Mucosa of rectum (tissue), 2 donors: ENCODE data around the gene PXN.
"Not testable (repeated sequence)": the region's sequence is repeated elsewhere in the genome, so short reads cannot be mapped to it uniquely, and the experiment has no call there.

Experiments
- H3K27ac ChIP-seq, 2 donors: one replicate each; pipeline ENCODE4 v1.7.0; 2013; ENCODE audit warnings: inconsistent platforms in 2 of 2, low read depth in 2 of 2, low read length in 2 of 2
- H3K27me3 ChIP-seq, 2 donors: one replicate each; pipeline ENCODE4 v1.7.0; 2013; ENCODE audit warnings: low read length in 2 of 2; ENCODE audit not compliant: control insufficient read depth in 2 of 2, insufficient read depth in 2 of 2
- H3K36me3 ChIP-seq, 2 donors: one replicate each; pipeline ENCODE4 v1.7.0; 2013; ENCODE audit warnings: low read length in 2 of 2; ENCODE audit not compliant: control insufficient read depth in 2 of 2, insufficient read depth in 2 of 2
- H3K4me1 ChIP-seq, 2 donors: one replicate each; pipeline ENCODE4 v1.7.0; 2013; ENCODE audit warnings: low read length in 2 of 2, mild to moderate bottlenecking in 1 of 2; ENCODE audit not compliant: control insufficient read depth in 2 of 2, insufficient read depth in 2 of 2
- H3K4me3 ChIP-seq, 2 donors: one replicate each; pipeline ENCODE4 v1.7.0; 2013; ENCODE audit warnings: low read length in 2 of 2
- H3K9ac ChIP-seq, 2 donors: one replicate each; pipeline ENCODE4 v1.7.0; 2013; ENCODE audit warnings: low read length in 2 of 2, low read depth in 1 of 2, mild to moderate bottlenecking in 1 of 2
- H3K9me3 ChIP-seq, 2 donors: one replicate each; pipeline ENCODE4 v1.7.0; 2013; ENCODE audit warnings: low read length in 2 of 2; ENCODE audit not compliant: control insufficient read depth in 2 of 2
- donor health status: healthy.
- donor health status: Normal muscosa, but diverticular disease.

PXN gene

DNA sequence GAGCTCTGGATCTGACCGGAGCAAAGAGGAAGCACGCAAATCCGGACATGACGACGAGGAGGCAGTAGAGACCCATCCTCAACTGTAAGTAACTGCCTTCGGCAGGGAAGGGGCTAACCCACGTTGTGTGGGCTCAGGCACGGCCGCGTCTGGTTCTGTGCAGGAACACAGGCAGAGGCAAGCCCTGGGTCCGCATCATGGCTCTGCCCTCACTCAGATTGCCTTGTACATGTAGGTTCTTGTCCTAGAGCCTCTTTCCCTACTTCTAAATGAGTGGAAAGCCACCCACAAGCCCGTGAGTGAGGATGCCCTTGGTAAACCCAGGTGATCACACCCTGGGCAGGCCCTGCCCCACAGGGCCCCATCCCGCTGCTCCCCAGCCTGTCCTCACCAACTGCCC, 55.7 kb downstream of the PXN start:
- Histone ChIP-seq H3K27ac (no peak overlapping the region), H3K4me1 (peaks cover 5 to 15% of the 10 kb centered on the region in 2 donors), H3K36me3 (peaks cover 27 to 34% of the 10 kb centered on the region in 2 donors), H3K9me3 (no peaks in the 10 kb centered on the region), H3K27me3 (no peaks in the 10 kb centered on the region), H3K4me3 (no peak overlapping the region), H3K9ac (no peak overlapping the region)

- Histone ChIP-seq H3K4me3 (no peak overlapping the region), H3K9me3 (no peaks in the 10 kb centered on the region), H3K27me3 (no peaks in the 10 kb centered on the region), H3K9ac (no peak overlapping the region), H3K27ac (no peak overlapping the region), H3K4me1 (peaks cover 5 to 14% of the 10 kb centered on the region in 2 donors), H3K36me3 (peaks cover 6 to 10% of the 10 kb centered on the region in 2 donors)
Measured at GRCh38 chr12:120207227-120207626, 58.3 kb downstream of the PXN start.

GRCh38 chr12:120206781-120207180, 58.7 kb downstream of the PXN start:
- not testable (repeated sequence) for H3K27me3 ChIP-seq, H3K9me3 ChIP-seq, H3K36me3 ChIP-seq, H3K27ac ChIP-seq, H3K4me1 ChIP-seq, H3K9ac ChIP-seq, H3K4me3 ChIP-seq

GRCh38 chr12:120206228-120206627, 59.3 kb downstream of the PXN start:
- Histone ChIP-seq H3K9me3 (no peaks in the 10 kb centered on the region), H3K27ac (no peak overlapping the region), H3K9ac (no peak overlapping the region), H3K27me3 (no peaks in the 10 kb centered on the region), H3K36me3 (peaks cover 4 to 5% of the 10 kb centered on the region in 2 donors), H3K4me3 (no peak overlapping the region), H3K4me1 (peaks cover 5% of the 10 kb centered on the region in 2 donors)

DNA sequence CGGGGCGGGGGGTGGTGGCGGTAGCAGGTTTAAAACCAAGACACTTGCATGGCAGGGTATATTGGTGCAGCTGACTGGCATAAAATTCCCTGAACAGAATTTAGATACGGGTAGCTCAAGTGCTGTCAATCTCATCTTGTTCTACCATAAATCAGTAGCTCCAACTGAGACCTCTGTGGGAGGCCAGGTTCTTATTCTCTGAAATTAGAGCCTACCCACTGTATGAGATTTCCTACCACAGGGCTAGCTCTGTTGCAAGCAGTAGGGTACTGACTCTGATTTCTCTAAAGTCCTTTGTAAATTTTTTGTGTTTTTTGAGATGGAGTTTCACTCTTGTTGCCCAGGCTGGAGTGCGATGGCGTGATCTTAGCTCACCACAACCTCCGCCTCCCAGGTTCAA, 61.4 kb downstream of the PXN start:
- peaks cover 9 to 11% of the 10 kb centered on the region in 2 donors for H3K4me1 ChIP-seq
- no peaks in the 10 kb centered on the region for H3K27me3 ChIP-seq
- H3K9ac ChIP-seq, result no peak overlapping the region
- no peaks in the 10 kb centered on the region for H3K9me3 ChIP-seq
- peaks cover 5 to 8% of the 10 kb centered on the region in 2 donors for H3K36me3 ChIP-seq
- H3K27ac ChIP-seq, result no peak overlapping the region
- H3K4me3 ChIP-seq, result no peak overlapping the region

GRCh38 chr12:120200364-120200800, 65.1 kb downstream of the PXN start:
- Histone ChIP-seq H3K27me3 (no peaks in the 10 kb centered on the region), H3K4me1 (peaks cover 13 to 14% of the 10 kb centered on the region in 2 donors), H3K9ac (peak overlapping the region; percentile 96 to 97), H3K9me3 (no peaks in the 10 kb centered on the region), H3K36me3 (peaks cover 25 to 29% of the 10 kb centered on the region in 2 donors), H3K27ac (peak overlapping the region; percentile 84 to 86), H3K4me3 (peak overlapping the region; percentile 80 to 99)

DNA sequence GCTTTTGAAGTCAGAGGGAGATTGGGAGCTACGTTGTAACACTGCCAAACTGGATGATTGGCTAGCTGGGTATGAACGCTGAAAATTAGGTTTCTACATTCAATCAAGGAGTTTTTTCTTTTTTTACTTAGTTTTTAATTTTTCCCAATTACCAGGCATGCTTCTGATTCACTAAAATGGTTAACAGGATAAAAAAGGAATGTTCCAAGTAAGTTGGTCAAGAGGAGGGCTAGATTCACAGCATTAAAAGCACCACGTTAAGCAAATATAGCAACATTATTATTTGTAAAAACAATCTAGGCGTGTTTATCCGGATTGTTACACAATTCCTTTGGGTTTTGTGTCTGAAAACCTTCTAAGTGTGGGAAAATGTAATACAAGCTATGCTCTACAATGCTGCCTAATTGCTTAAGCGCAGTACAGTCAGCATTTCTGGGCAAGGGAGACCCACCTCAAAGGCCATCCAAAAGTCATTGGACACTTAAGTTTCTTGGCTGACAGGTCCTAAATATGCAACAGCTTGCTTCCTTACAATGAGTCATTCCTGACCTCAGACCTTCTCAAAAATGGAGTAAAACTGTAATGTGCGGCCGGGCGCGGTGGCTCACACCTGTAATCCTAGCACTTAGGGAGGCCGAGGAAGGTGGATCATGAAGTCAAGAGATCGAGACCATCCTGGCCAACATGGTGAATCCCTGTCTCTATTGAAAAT, 65.8 kb downstream of the PXN start:
- peak overlapping the region; percentile 84 to 86 for H3K27ac ChIP-seq

GRCh38 chr12:120199025-120199424, 66.5 kb downstream of the PXN start:
- H3K36me3 ChIP-seq, result peaks cover 25 to 27% of the 10 kb centered on the region in 2 donors
- peaks cover 19 to 20% of the 10 kb centered on the region in 2 donors for H3K4me1 ChIP-seq
- H3K27ac ChIP-seq, result peak overlapping the region; percentile 84 to 86
- no peaks in the 10 kb centered on the region for H3K9me3 ChIP-seq
- no peaks in the 10 kb centered on the region for H3K27me3 ChIP-seq
- H3K9ac ChIP-seq, result peak overlapping the region; percentile 28 to 97
- H3K4me3 ChIP-seq, result peak overlapping the region in 1 of 2 donors; percentile 99

More for the DNA sequence above, 65.8 kb downstream of the PXN start:
- peaks cover 19 to 20% of the 10 kb centered on the region in 2 donors for H3K4me1 ChIP-seq
- peaks cover 25 to 28% of the 10 kb centered on the region in 2 donors for H3K36me3 ChIP-seq
- H3K9ac ChIP-seq, result peak overlapping the region; percentile 47 to 97
- H3K4me3 ChIP-seq, result peak overlapping the region; percentile 80 to 99
- no peaks in the 10 kb centered on the region for H3K9me3 ChIP-seq
- no peaks in the 10 kb centered on the region for H3K27me3 ChIP-seq

DNA sequence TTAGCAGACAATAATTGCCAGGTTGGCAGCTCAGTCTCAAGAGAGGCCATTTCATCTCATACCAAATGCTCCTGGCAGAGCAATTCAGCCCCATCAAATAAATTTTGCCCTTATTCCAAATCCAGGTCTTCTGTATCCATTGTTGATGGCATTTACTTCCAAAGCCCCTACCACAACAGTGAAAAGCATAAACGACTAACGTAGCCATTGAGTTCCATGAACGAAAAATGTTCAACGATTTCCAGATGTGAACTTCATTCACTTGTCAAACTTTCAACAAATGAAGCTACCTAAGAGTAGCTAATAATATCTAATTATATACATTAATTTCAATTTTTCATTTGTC, 68.0 kb downstream of the PXN start:
- H3K4me1 ChIP-seq, result peaks cover 23 to 28% of the 10 kb centered on the region in 2 donors

DNA sequence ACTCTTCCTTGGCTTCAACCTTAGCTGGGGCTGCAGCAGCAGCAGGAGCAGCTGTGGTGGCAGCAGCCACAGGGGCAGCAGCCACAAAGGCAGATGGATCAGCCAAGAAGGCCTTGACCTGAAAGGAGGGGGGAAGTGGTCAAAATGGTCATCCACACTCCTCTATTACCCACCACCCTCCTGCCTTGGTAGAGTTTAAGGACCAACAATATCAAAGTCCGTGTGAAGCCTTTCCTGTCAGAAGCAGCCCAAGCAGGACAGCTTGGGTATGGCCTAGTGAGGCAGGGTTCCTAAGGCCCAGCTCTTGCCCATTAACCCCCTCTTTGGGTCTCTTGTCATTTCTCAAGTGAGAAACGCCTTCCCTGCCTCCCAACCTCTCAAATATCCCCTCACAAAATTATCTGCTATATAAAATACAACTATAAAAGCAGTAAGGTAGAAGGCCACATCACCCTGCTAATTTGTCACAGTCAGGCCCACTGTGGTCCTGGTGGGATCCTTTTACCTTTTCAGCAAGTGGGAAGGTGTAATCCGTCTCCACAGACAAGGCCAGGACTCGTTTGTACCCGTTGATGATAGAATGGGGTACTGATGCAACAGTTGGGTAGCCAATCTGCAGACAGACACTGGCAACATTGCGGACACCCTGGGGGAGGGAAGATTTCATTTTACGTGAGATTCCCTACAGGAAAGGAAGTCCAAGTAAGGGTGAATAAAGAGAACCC, 68.6 kb downstream of the PXN start:
- H3K9me3 ChIP-seq, H3K27ac ChIP-seq, H3K4me3 ChIP-seq, H3K27me3 ChIP-seq, H3K9ac ChIP-seq: not testable (repeated sequence)
- Histone ChIP-seq H3K36me3 (peaks cover 25 to 27% of the 10 kb centered on the region in 2 donors), H3K4me1 (peaks cover 23 to 28% of the 10 kb centered on the region in 2 donors)

More for the DNA sequence above, 68.0 kb downstream of the PXN start:
- Histone ChIP-seq H3K9ac (no peak overlapping the region), H3K27me3 (no peaks in the 10 kb centered on the region), H3K27ac (no peak overlapping the region), H3K9me3 (no peaks in the 10 kb centered on the region), H3K36me3 (peaks cover 25 to 27% of the 10 kb centered on the region in 2 donors), H3K4me3 (no peak overlapping the region)
